ENCODE results near the gene GTPBP4.

GTPBP4 gene

GRCh38 chr10:972763-973162 lies 15.5 kb upstream of the GTPBP4 start:
- no peak for DNase-seq (ENCODE audit: insufficient read length, low spot score)
- no peak for FAIRE-seq
- TF ChIP-seq CTCF (IDR thresholded peaks at IDR 0.05; ENCODE audit: insufficient read depth, missing control alignments): no peak

- FAIRE-seq (no peak), DNase-seq (ENCODE audit: insufficient read length, low spot score) (no peak)
- no peak for TF ChIP-seq CTCF (IDR thresholded peaks at IDR 0.05; ENCODE audit: insufficient read depth, missing control alignments)
Observed at GRCh38 chr10:974038-974784, 14.0 kb upstream of the GTPBP4 start.

- DNase-seq (ENCODE audit: insufficient read length, low spot score): no peak
- no peak for TF ChIP-seq CTCF (IDR thresholded peaks at IDR 0.05; ENCODE audit: insufficient read depth, missing control alignments)
- FAIRE-seq: no peak
Observed at GRCh38 chr10:974785-975074, 13.5 kb upstream of the GTPBP4 start.

GRCh38 chr10:976316-976715 lies 11.9 kb upstream of the GTPBP4 start:
- DNase-seq (ENCODE audit: insufficient read length, low spot score) (no peak), FAIRE-seq (no peak)
- TF ChIP-seq CTCF (IDR thresholded peaks at IDR 0.05; ENCODE audit: insufficient read depth, missing control alignments): no peak

- no peak for DNase-seq (ENCODE audit: insufficient read length, low spot score)
- TF ChIP-seq CTCF (IDR thresholded peaks at IDR 0.05; ENCODE audit: insufficient read depth, missing control alignments): no peak
- no peak for FAIRE-seq
Observed at GRCh38 chr10:978826-979421, 9.3 kb upstream of the GTPBP4 start.

GRCh38 chr10:980468-981093 lies 7.7 kb upstream of the GTPBP4 start:
- TF ChIP-seq CTCF (IDR thresholded peaks at IDR 0.05; ENCODE audit: insufficient read depth, missing control alignments): no peak
- FAIRE-seq (no peak), DNase-seq (ENCODE audit: insufficient read length, low spot score) (no peak)

GRCh38 chr10:983401-983800 lies 4.8 kb upstream of the GTPBP4 start:
- FAIRE-seq: no peak

More at GRCh38 chr10:983401-983800, 4.8 kb upstream of the GTPBP4 start:
- TF ChIP-seq CTCF (IDR thresholded peaks at IDR 0.05; ENCODE audit: insufficient read depth, missing control alignments): no peak
- no peak for DNase-seq (ENCODE audit: insufficient read length, low spot score)
